Nucleus accumbens (tissue), 56 donors: ENCODE results near the gene TMEM17.
A peak's percentile ranks its signal among the peaks of the same experiment; 100 is the strongest.

ENCODE experiments used
- DNase-seq, 56 donors: peaks; one replicate each; lab custom pipeline; 2025; lab: John Stamatoyannopoulos, UW

Gene TMEM17

DNA sequence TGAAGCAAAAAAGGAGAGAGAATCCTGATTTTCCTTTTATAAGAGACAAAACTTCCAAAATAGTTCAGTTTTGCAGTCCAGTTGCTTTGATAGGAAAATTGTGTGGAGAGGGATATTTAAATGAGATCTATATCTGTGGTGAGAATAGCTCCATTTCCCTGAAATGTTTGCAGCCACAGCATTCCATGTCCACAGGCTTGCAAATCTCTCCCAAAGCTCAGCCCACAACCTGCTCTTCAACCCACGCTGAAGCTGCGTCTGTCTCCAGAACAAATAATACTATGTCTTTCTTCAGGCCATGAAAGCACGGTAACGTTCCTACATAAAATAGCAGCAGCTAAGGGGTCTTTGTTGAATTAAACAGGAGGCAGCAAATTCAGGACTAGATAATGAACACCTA lies 31.8 kb downstream of the TMEM17 start:
- peak in 1 of 56 donors; percentile 19 for DNase-seq

DNA sequence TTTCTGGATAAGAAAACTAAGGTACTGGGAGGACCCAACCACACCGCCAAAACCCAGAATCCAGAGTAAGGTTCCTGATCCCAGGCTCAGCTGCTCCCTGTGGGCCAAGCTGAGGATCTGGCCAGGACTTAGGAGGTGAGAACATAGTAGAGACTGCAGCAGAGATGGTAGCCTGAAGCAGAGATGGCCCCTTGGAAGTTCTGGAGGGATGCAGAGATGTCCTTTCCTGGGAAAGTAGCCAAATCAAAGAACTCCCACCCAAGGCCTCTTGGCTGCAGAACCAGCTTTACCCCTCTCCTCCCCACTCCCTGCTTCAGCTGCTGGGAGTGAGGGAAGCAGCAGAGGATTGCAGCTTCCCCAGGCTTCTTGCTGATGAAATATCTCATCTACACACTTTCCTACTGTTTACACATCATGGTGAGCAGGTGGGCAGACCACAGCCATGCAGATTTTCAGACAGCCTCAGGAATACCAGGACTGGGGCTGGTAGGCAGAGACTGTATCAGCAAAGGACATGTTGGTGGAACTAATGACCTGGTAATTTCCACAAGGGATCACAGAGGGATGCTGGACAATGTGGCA lies 32.7 kb downstream of the TMEM17 start:
- DNase-seq = no peak

DNA sequence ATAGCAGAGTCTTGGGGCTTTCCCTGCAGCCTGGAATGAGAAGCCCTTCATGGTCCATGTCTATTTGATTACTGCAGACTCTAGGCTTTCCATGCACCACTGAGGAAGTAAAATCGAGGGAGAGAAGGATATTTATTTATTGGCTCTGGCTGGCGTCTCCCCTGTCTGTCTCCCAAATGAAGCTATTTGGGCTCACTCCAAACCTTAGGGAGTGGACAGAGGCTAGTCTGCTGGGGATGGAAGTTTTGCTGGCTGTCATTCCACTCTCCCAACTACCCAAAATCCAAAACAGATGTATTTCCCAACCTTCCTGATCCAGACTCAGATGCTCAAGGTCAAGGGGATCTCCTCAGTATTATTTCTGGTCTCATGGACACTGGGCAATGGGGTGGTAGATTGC lies 33.7 kb downstream of the TMEM17 start:
- peak in 1 of 56 donors; percentile 29 for DNase-seq

DNA sequence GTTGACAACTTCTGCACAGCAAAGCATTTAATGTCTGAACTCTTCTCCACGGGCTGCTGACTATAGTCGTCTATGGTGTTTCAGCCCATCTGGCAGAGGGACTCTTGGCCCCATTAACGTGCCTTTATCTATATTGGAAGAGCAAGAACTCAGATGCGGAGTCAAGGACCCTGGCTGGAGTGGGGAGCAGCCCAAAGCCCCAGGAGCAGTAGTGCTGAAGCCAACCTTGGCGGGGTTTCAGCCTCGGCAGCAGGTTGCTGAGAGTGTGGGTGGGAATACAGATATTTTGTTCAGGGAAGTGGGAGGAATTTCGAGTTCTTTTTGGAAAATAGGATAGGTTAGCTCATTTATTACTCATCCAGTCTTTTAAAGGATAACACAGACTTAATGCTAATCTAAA lies 34.2 kb downstream of the TMEM17 start:
- peak in 25 of 56 donors; percentile 10 to 75 (median 31) for DNase-seq

DNA sequence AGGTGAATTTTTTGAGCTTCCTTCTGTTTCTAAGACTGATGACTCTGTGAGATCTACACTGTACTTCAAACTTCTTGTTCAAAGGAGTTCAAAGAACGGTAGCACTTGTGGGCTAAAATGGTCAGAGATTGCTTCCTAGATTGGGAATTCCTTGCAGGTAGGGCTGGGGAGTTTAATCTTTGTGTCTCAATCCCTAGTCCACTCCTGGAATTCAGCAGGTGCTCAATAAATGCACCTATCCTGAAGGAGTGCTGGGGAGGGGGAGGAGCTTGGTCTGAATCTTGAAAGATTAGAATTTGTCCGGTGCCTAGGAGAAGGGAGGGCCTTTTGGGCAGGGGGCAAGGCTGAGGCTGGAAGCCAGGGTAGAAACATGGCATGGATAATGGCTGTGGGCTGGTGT lies 34.6 kb downstream of the TMEM17 start:
- DNase-seq = no peak

DNA sequence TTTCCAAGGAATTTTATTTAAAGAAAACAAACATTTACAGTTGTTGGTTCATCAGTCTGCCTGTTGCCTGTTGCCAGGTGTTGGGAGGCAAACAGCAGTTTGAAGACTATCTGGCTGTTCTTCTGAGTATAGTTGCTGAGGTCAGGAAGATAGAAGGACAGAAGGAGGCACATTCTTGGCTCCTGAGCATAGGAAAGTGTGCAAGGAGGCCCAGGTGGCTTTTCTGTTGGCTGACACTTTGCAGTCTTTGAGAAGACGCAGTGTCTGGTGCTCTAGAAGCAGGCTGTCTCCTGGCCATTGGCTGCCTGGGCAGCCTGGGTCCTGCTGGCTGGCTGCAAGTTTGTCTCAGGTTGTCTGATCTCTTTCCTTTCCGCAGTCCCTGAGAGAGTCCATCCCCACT lies 36.4 kb downstream of the TMEM17 start:
- DNase-seq = no peak

DNA sequence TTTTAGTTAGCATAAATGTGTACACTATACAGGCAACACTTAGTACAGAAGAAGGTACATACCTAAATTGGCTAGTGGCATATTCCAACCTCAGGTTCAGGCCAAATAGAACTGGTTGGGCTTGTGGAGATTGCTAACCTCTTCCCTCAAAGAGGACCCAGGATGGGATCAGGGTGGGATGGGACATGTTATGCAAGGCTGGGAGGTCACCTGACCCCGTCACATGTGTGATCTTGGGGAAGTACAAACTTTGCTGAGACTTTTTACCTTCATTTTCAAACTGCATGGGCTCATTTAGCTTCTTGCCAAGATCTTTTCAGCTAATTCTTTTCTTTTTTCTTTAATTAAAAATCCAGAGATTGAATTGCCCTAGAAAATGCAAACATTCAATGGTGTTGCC lies 36.9 kb downstream of the TMEM17 start:
- DNase-seq = no peak

DNA sequence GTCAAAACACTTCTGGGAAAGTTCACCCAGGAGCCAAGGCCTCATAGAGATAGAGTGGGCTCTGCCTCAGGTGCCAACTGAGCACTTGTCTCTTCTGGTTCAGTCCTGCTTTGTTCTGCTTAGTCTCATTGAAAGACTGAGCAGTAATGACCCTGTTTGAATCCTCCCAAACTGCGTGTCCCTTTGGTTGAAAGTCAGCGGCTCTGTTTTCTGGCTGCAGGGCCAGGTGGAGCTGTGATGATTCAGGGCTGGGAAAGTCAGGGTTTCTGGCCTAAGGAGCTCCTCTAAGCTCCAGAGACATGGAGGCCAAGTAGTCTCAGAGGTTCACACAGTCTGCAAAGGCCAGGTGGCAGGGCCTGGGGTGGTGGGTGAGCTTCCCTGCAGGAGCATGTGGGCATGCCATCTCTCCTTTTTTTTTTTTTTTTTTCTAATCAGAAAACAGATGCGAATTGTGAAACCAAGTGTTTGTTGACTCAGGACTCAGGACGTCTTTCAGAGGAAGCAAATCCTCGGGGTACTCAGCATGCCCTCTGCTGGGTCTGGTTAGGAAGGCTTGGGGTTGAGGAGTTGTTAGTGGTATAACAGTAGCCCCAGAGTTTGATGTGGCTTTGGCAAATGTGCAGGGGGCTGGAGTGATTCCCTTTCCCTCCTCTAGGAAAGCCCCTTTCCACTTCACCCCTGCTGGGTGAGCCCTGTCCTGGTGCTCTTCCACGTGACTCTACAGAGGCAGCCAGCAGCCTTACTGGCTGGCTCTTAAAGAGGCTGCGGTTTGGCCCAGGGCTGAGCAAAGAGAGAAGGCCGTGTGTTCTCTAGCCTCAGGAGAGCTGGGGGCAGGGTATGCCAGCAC lies 38.3 kb downstream of the TMEM17 start:
- DNase-seq = no peak

DNA sequence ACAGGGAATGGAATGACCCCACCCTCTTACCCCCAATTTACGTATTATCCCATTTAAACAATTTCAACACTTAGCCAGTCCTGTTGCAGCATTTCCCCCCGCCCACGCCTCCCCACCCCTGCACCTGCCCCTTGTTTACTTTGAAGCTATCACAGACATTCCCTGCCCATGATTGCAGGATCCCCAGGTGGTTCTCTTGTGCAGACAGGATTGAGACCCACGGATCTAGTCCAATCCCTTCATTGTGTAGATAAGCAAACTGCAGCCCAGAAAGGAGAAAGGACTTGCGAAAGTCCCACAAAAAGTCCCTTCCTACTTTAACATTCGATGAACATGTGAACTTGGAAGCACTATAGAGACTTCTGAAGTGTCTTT lies 38.9 kb downstream of the TMEM17 start:
- no peak for DNase-seq

DNA sequence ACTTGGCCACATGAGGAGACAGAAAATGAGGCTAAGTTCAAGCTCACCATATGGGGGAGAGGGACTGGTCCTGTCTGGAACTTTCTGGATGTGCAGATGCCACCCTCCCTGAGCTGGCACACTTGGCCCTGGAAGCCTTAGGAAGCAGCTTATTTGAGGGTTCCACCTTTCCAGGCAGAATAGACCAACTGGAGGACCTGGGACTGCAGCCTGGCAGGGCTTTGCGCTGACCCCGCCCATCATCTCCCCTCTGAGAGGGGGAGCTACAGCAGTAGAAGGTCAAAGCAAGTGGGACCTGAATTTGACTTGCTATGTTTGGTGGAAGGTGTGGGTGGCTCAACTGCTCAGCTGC lies 39.5 kb downstream of the TMEM17 start:
- no peak for DNase-seq

DNA sequence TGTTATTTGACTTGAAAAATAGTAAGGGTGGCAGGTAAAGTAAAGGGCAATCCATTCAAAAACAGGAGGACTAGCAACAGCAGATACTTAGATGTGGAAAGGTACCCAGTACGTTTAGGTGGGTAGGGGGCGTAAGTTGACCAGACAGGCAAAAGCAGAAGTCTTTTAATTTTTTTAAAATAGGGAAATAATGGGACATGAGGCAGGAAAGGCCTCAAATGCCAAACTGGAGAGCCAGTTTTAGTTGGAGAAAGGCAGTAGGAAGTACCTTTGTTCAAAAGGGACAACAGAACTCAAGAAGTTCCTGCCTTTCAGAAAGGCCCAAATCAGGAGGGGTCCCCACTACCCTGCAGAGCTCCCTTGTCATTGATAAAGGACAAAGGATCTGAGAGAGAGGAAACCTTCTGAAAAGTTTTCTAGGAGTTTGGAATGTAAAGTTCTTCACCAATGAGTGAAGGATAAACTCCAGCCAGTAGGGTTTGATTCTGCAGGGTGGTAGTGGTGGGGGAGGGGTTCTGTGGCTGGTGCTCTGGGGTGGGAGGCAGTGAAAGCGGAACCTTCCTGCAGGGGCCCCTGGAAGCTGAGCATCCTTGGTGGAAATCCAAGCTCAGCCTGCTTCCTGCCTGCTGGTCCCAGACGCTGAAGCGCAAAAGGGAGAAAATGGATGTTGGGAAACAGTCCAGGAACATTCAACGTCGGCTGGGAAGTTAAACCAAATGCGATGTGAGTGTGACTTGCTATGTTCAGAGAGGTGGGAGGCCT lies 40.1 kb downstream of the TMEM17 start:
- no peak for DNase-seq

DNA sequence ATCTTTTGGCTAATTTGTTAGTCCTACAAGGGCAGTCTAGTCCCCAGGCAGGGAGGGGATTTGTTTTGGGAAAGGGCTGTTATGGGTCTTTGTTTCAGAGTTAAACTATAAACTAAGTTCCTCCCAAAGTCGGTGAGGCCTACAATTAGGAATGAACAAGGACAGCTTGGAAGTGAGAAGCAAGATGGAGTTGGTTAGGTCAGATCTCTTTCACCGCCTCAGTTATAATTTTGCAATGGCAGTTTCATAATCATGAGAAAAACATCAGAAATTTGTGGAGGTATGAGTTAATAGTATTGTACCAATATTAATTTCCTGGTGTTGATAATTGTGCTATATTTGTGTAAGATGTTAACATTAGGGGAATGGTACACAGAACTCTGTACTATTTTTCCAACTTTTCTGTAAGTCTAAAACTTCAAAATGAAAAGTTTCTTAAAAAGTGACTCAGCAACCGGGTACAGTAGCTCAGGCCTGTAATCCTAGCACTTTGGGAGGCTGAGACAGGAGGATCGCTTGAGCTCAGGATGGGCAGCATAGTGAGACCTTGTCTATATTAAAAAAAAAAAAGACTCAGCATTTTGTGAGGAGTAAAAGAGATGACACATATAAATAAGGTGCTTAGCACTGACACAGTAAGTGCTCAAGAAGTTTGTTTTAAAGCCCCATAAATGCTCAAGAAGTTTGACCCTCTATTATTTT lies 40.8 kb downstream of the TMEM17 start:
- DNase-seq = no peak

DNA sequence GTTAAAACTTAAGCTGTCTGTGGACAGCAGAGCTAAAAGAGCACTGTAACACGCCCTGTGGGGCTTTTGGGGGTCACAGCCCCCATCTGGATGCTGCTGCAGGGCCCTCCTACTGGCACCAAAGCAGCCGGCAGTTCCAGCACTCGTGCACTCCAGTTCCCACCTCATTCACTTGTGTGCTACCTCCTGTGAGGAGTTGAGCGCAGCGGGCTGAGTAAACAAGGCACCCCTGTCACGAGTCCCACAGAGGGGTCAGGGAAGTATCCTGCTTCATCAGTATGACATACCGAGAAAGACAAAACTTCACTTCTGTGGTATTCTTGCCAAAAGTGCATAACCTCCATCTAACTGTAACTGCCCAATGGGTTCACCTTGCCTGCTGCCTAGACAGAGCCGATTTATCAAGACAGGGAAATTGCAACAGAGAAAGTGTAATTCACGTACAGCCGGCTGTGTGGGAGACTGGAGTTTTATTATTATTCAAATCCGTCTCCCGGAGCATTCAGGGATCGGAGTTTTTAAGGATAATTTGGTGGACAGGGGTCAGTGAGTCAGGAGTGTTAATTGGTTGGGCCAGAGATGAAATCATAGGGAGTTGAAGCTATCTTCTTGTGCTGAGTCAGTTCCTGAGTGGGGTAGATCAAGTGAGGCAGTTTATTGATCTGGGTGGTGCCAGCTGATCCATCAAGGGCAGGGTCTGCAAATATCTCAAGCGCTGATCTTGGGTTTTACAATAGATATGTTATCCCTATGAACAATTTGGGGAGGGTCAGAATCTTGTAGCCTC lies 41.6 kb downstream of the TMEM17 start:
- no peak for DNase-seq

DNA sequence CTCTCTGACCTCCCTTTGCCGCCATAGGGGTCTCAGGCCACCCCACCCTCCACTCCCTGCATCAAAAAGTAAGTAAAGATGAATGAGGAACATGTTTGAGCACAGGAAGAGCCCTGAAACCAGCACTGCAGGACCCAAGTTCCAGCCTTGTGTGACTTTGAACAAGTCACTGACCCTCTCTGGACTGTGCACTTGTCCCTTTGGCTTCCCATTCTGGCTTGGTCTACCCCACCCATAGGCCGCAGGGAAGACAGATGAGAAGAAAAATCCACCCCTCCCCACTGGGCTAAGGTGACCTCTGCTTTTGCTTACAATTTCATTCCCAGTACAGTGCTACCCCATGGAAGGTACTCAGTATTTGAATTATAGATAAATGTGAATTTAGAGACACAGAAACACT lies 43.8 kb downstream of the TMEM17 start:
- no peak for DNase-seq

DNA sequence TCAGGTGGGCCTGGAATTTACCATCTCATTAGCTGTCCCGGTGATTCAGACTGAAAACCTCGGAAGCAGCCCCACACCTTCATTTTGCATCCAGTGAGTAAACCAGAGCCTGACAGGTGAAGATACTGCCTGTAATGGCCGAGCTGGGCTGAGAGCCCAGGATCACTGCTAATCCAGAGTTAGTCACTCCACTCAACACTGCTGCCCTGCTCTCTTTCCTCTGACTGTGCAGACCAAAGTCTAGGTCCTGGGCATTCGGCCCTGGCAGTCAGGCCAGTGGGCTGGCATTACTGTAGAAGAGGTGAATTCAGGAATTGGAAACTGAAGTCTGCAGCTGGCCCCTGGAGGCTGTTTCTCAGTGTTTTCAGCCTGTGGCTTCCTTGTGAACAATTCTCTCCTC lies 44.3 kb downstream of the TMEM17 start:
- peak in 19 of 56 donors; percentile 3 to 51 (median 20) for DNase-seq

DNA sequence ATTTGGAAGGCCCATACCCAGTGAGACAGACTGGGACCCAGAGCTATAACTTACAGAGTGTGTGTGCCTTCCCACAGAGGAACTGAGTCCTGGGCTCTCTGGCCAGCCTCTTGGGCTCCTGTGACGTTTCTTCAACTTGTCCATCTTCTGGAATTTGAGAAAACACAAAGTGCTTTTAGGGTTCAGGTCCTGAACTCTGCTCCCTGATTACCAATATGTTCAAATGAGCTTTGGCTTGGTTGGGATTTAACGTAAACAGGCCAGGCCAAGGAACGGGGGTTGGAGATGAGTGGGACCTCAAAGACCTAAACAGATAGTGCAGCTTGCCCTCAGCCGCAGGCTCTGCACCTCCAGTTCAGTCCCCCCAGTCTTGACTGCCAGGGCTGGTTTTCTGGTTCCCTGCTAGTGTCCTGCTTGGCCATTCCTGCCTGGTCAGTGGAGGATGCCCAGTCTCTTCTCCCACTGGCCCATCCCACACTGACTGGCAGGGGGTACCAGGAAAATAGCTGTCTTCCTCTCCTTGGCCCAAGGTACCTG lies 44.9 kb downstream of the TMEM17 start:
- no peak for DNase-seq

DNA sequence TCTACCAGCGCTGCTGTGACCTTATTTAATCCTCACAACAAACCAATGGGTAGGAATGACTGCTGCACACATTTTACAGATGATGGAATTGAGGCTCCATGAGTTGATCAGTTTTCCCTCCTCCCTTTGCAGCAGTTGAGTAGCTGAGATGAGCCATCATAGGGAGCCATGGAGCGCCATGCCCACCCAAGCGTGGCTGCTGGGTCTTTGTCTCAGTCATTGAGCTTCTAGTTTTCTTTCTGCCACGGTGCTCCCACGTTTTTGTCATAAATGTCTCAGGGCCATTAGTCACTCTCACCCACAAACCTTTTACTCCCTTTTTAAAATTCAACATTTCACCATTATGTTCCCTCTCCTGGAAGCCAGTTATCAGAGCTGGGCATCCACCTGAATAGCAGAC lies 45.8 kb downstream of the TMEM17 start:
- DNase-seq = peak in 8 of 56 donors; percentile 10 to 42 (median 19)

DNA sequence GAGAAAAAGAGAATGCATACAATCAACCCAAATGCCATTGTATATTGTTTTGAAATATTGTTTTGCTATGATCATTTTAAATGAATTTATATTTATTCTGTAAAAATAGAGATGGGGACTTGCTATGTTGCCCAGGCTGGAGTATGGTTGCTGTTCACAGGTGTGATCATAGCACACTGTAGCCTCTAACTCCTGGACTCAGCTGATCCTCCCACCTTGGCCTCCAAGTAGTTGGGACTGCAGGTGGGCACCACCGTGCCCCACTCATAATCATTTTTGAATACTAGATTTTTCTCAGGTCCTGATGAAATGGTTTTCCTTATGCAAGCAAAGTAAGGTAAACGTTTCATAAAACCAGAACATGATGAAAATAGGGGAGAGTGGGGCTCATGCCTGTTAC lies 46.3 kb downstream of the TMEM17 start:
- DNase-seq = no peak

DNA sequence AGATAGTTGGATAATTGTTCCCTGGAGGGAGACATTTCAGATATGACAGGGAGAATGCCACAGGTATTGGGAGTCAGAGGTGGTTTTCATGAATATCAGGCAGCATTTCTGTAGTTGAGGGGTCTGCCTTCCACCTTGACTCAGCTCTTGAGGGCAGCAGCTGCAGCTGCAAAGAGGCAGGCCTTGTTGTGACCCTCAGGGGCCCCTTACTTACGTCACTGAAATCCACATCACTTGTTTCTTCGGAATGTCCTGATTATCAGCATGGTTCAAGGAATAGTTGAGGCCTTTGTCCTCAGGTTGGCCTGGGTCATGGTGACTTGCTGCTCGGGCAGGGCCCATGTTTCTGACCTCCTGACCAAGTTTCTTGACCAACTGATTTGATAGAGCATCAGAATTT lies 46.9 kb downstream of the TMEM17 start:
- no peak for DNase-seq

DNA sequence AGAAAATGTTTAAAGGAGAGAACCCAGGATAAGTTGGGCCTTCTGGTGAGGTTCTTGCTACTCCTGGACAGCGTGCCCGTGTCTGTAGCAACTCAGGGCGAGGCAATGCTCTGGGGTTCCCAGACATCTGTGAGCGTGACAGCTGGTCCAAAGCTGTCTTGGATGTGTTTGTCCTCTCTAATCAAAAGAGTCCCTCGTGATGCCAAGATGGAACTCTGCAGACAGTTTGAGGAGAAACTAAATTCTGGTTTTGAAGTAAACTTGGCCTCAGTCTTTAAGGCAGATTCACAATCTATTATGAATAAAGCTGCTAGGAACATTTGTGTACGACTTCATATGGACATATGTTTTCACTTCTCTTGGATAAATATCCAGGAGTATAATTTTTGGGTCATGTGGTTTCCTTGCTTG lies 47.3 kb downstream of the TMEM17 start:
- no peak for DNase-seq
